Heart right ventricle (tissue), 16 donors: Measurements from ENCODE around the gene MXRA7. TPM values are rescaled to one million over a fixed set of nuclear protein-coding genes. Genes with fewer than 3 reads are reported as not detected.

Source experiments
- ATAC-seq, 8 donors: fragments of 200-7000 bp; cut with Tn5 transposase; one replicate each; pipeline ENCODE4 v1.9.1; 2020; ENCODE audit warnings: mild to moderate bottlenecking in 8 of 8, moderate library complexity in 8 of 8, moderate number of reproducible peaks in 1 of 8
- DNase-seq, 2 donors: peaks; one replicate each; pipeline ENCODE4 v3.0.0-alpha.2; 2020
- H3K27ac ChIP-seq, 10 donors: fragments of 200-600 bp; sonication (generic) in 2 of 10; one replicate each; pipeline versions ENCODE4 v1.5.0 to v1.8.0; 2020 to 2022; ENCODE audit warnings: mild to moderate bottlenecking in 3 of 10
- H3K27me3 ChIP-seq, 7 donors: fragments of 200-600 bp; one replicate each; pipeline ENCODE4 v1.8.0; 2021 to 2022; ENCODE audit warnings: mild to moderate bottlenecking in 2 of 7
- H3K36me3 ChIP-seq, 9 donors: fragments of 200-600 bp; sonication (generic) in 1 of 9; one replicate each; pipeline versions ENCODE4 v1.5.0 to v1.8.0; 2020 to 2022; ENCODE audit warnings: mild to moderate bottlenecking in 2 of 9
- H3K4me1 ChIP-seq, 9 donors: fragments of 200-600 bp; sonication (generic) in 1 of 9; one replicate each; pipeline versions ENCODE4 v1.5.0 to v1.8.0; 2020 to 2022; ENCODE audit warnings: mild to moderate bottlenecking in 4 of 9
- H3K4me3 ChIP-seq, 10 donors: fragments of 200-600 bp; sonication (generic) in 2 of 10; one replicate each; pipeline versions ENCODE4 v1.5.0 to v1.8.0; 2020 to 2022; ENCODE audit warnings: mild to moderate bottlenecking in 7 of 10, moderate library complexity in 2 of 10
- H3K9me3 ChIP-seq, 11 donors: fragments of 200-600 bp in 10 of 11; sonication (generic) in 2 of 11; one replicate each; pipeline versions ENCODE4 v1.5.0 to v1.8.0; 2013 to 2022; ENCODE audit warnings: mild to moderate bottlenecking in 2 of 11, control low read depth in 1 of 11, moderate library complexity in 1 of 11
- WGBS, 2 donors: extraction: QIAGEN DNeasy Blood & Tissue Kit; methylation state at CpG; one replicate each; pipeline ENCODE4 v1.1.7; 2013; ENCODE audit warnings: inconsistent platforms in 1 of 2; 5-methylcytosine and 5-hydroxymethylcytosine counted together
- intact Hi-C, 10 donors: fragments of 100-400 bp; cut with DNase I; formaldehyde crosslinking; loops; one replicate each; pipeline versions ENCODE4 v1.11.1 to v1.14.2; 2022
- polyA plus RNA-seq, 2 donors: library from polyadenylated mRNA; stranded (reverse); fragments of 200-250 nt; gene quantifications; one replicate each; pipeline ENCODE4 v1.2.3, GENCODE V29; 2013
- total RNA-seq, 10 donors: library from RNA; stranded (reverse); fragmentation: NEBNext Ultra II Directional in 3 of 10; extraction: Animal tissue kit (Norgen Biotek cat#: 25700) in 3 of 10; gene quantifications; one replicate each; pipeline versions ENCODE4 v1.2.1 to v1.2.4, GENCODE V29; 2021 to 2023
- TF ChIP-seq, protein P1 (sequence below), 9 donors: fragments of 200-600 bp; sonication (generic) in 2 of 9; IDR thresholded peaks; one replicate each; pipeline versions ENCODE4 v1.5.0 to v1.8.0; 2021 to 2022; ENCODE audit warnings: antibody characterized with exemption in 9 of 9, mild to moderate bottlenecking in 5 of 9, moderate library complexity in 1 of 9
- donor health status: Arrhythmogenic right ventricular cardiomyopathy.
- donor health status: ischemic (EF 13 %, LVEDD 7.1; RV severe dilation, severe dysfunction).
- donor health status: healthy with polysubstance abuse.
- donor health status: DM: no; HTN: yes; CAD: no.
- donor health status: DM: no; HTN: no; CAD: no.
- donor health status: ischemic (EF 25% LVEDD 6.9; RV normal size, moderate dysfunction).
- donor health status: ischemic (EF 25% LVEDD 5.7; RV mildly dilated, moderate dysfunction).
- donor health status: healthy.
- donor health status: DM: yes; HTN: yes; CAD: no.
- donor health status: Ischemic cardiomyopathy.
- donor health status: ischemic (EF 35%, LVEDD 5.7; RV mildly dilated, moderate dysfunction).
- donor health status: nonischemic (EF 11% LVEDD 7.7; RV severe dilation, severe dysfunction).
- donor health status: DM: yes; HTN: yes; CAD: no.
- donor health status: PGD.
- donor health status: ischemic (EF 29% LVEDD 5.4; RV normal size, mild dysfunction).
- donor health status: nonischemic (EF 23%, LVEDD 6.1; RV moderate dilation, normal function).

Gene MXRA7
- total and polyA plus RNA-seq, 12 donors = 121 to 586 (median 413) TPM

DNA sequence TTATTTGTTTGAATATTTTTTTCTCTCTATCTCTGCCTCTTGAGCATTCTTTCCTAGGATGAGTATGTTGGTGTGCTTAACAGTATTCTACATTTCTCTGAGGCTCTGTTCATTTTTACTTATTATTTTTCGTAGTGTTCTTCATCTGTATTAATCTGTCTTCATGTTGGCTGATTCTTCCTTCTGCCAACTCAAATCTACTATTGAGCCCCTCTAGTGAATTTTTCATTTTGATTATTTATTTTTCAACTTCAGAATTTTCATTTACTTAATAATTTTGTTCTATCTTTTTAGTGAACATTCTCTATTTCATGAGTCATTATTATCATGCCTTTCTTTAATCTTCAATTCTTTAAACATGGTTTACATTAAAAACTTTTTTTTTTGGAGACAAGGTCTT lies 64.1 kb downstream of the MXRA7 start:
- no peak for ATAC-seq
- no peak overlapping the region for H3K4me3 ChIP-seq
- no peak for DNase-seq
- intact Hi-C loops = no loop called here
- no peaks in the 10 kb centered on the region for H3K27me3 ChIP-seq
- no peaks in the 10 kb centered on the region for H3K36me3 ChIP-seq
- H3K27ac ChIP-seq = no peak overlapping the region
- TF ChIP-seq, protein P1, sequence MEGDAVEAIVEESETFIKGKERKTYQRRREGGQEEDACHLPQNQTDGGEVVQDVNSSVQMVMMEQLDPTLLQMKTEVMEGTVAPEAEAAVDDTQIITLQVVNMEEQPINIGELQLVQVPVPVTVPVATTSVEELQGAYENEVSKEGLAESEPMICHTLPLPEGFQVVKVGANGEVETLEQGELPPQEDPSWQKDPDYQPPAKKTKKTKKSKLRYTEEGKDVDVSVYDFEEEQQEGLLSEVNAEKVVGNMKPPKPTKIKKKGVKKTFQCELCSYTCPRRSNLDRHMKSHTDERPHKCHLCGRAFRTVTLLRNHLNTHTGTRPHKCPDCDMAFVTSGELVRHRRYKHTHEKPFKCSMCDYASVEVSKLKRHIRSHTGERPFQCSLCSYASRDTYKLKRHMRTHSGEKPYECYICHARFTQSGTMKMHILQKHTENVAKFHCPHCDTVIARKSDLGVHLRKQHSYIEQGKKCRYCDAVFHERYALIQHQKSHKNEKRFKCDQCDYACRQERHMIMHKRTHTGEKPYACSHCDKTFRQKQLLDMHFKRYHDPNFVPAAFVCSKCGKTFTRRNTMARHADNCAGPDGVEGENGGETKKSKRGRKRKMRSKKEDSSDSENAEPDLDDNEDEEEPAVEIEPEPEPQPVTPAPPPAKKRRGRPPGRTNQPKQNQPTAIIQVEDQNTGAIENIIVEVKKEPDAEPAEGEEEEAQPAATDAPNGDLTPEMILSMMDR (IDR thresholded peaks at IDR 0.05) = no peak
- peaks cover 0 to 17% (median 0%) of the 10 kb centered on the region in 9 donors for H3K4me1 ChIP-seq
- peaks cover 0 to 16% (median 9%) of the 10 kb centered on the region in 11 donors for H3K9me3 ChIP-seq
- WGBS, 2 donors = 91 to 98% methylated on average over 1 of the region's 1 CpG

DNA sequence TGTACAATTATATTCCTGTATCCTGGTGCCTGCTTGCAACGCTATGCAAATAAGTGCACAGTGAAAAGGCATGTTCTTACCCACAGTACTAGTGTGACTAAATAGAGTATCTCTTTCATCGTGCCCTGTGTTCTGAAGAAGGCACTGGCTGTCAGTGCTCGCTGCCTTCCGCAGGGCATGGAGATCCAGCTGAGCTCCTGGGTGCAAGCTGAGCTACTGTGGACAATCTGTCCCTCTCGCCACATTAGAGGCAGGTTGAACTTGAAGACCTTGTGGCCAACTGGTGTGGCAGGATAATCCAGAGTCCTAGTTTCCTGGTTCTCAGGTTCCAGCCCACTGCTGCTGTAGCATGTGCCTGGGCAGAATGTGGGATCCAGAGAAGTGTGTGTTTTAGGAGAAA lies 65.3 kb downstream of the MXRA7 start:
- 58 to 87% methylated on average over 5 of the region's 5 CpGs for WGBS, 2 donors
- no peaks in the 10 kb centered on the region for H3K27me3 ChIP-seq

DNA sequence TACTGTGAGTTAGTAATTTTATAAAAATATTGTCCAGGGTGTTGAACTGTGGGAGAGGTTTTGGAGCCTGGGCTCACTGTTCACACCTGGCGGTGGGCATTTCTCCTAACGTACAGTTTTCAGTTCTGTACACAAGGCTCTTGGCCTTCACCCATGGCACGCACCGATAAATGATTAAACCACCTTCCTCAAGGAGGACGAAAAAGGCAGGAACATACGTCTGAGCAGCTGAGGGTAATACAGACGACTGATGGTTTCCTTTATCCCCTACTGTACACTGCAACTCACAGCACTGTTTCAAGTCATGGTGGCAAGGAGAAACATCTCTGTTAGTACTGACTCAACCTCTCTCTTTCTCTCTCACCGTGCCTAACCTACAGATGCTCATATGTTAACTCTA lies 65.8 kb downstream of the MXRA7 start:
- Histone ChIP-seq H3K27ac (peak overlapping the region in 2 of 10 donors; percentile 77 to 88), H3K9me3 (peaks cover 0 to 16% (median 9%) of the 10 kb centered on the region in 11 donors), H3K4me3 (no peak overlapping the region), H3K27me3 (no peaks in the 10 kb centered on the region), H3K36me3 (no peaks in the 10 kb centered on the region), H3K4me1 (peaks cover 0 to 33% (median 6%) of the 10 kb centered on the region in 9 donors)
- TF ChIP-seq, protein P1 (IDR thresholded peaks at IDR 0.05) = no peak
- ATAC-seq = no peak
- WGBS, 2 donors = 86 to 89% methylated on average over 8 of the region's 8 CpGs
- DNase-seq = no peak
- intact Hi-C loops = no loop called here

More for the DNA sequence above, 65.3 kb downstream of the MXRA7 start:
- Histone ChIP-seq H3K9me3 (peaks cover 0 to 16% (median 9%) of the 10 kb centered on the region in 11 donors), H3K4me3 (no peak overlapping the region), H3K27ac (no peak overlapping the region), H3K36me3 (no peaks in the 10 kb centered on the region), H3K4me1 (peaks cover 0 to 29% (median 6%) of the 10 kb centered on the region in 9 donors)
- intact Hi-C loops = no loop called here
- ATAC-seq = no peak
- TF ChIP-seq, protein P1 (IDR thresholded peaks at IDR 0.05) = no peak
- DNase-seq = no peak

DNA sequence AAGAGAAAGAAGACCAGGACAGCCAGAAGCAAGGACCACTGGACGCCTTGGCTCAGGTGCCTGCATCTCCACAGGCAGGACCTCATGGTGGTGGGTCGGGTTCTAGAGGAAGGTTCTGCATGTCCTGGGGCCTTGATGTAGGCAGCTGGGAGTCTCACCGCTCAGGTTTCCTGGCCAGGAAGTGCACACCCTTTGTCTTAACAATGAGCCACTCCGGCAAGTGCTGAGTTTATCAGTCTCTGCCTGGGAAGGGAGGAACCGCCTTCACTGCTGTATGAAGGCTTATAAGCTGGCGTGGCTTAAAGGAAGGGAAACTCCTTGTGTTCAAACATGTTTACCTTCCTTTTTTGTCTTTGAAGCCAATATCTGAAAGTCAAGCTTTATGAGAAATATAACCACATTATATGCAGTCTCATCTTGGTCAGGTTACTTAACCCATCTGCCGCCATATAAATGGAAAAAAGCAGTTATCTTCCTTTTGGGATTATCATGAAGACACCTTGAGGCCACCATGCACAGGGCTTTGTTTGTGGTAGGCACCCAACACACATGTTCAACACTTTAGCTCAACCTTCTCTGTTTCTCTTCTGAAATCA lies 67.1 kb downstream of the MXRA7 start, which contains the start of gene ST6GALNAC1:
Gene ST6GALNAC1 (minus strand): TSS at position 205 of the 596 bp plus-strand sequence. CDS start 119 bp downstream, at position 86.
- TF ChIP-seq, protein P1 (IDR thresholded peaks at IDR 0.05) = no peak
- DNase-seq (peak; percentile 23 to 58), ATAC-seq (peak; percentile 79 to 96 (median 92))
- H3K4me3 ChIP-seq = peak within 1 kb of the TSS in 9 of 10 donors; percentile 3 to 53 (median 37)
- intact Hi-C loops = no loop called here
- H3K27ac ChIP-seq = peak within 1 kb of the TSS; percentile 58 to 88 (median 78)
- H3K27me3 ChIP-seq = no peaks in the 10 kb centered on the region
- peaks cover 0 to 35% (median 6%) of the 10 kb centered on the region in 9 donors for H3K4me1 ChIP-seq
- H3K9me3 ChIP-seq = peaks cover 0 to 16% (median 9%) of the 10 kb centered on the region in 11 donors
- 56 to 70% methylated on average over 7 of the region's 7 CpGs for WGBS, 2 donors
- no peaks in the 10 kb centered on the region for H3K36me3 ChIP-seq
